GM21515 (cell line): Measurements from ENCODE around the gene BABAM2.
"Not testable (repeated sequence)": the region's sequence is repeated elsewhere in the genome, so short reads cannot be mapped to it uniquely, and the experiment has no call there.

Source experiments
- ATAC-seq: cut with Tn5 transposase; IDR thresholded peaks from one replicate; pipeline ENCODE4 v1.9.1; 2021; ENCODE audit not compliant: unreplicated experiment

Gene BABAM2

GRCh38 chr2:28101123-28101522 is 210.6 kb downstream of the BABAM2 start:
- no peak for ATAC-seq

GRCh38 chr2:28101892-28102291 is 211.4 kb downstream of the BABAM2 start:
- ATAC-seq = no peak

- ATAC-seq = no peak
These were observed 211.9 kb downstream of the BABAM2 start for GRCh38 chr2:28102455-28102874.

- ATAC-seq = no peak
These were observed 213.1 kb downstream of the BABAM2 start for GRCh38 chr2:28103611-28104010.

GRCh38 chr2:28108143-28108542 is 217.6 kb downstream of the BABAM2 start:
- no peak for ATAC-seq

GRCh38 chr2:28113771-28114170 is 223.2 kb downstream of the BABAM2 start:
- not testable (repeated sequence) for ATAC-seq

GRCh38 chr2:28117104-28117596 is 226.6 kb downstream of the BABAM2 start:
- ATAC-seq = no peak

- no peak for ATAC-seq
These were observed 229.1 kb downstream of the BABAM2 start for GRCh38 chr2:28119631-28120030.

- ATAC-seq = no peak
These were observed 237.9 kb downstream of the BABAM2 start for GRCh38 chr2:28128281-28128950.

- no peak for ATAC-seq
These were observed 239.6 kb downstream of the BABAM2 start for GRCh38 chr2:28129955-28130695.

- ATAC-seq = no peak
These were observed 243.2 kb downstream of the BABAM2 start for GRCh38 chr2:28133778-28134177.

- ATAC-seq = no peak
These were observed 243.8 kb downstream of the BABAM2 start for GRCh38 chr2:28134262-28134812.

GRCh38 chr2:28134857-28135256 is 244.3 kb downstream of the BABAM2 start:
- no peak for ATAC-seq

GRCh38 chr2:28135324-28135723 is 244.8 kb downstream of the BABAM2 start:
- ATAC-seq = no peak

- no peak for ATAC-seq
These were observed 245.3 kb downstream of the BABAM2 start for GRCh38 chr2:28135799-28136198.

GRCh38 chr2:28136556-28136955 is 246.0 kb downstream of the BABAM2 start:
- ATAC-seq = no peak

GRCh38 chr2:28137221-28137620 is 246.7 kb downstream of the BABAM2 start:
- no peak for ATAC-seq

GRCh38 chr2:28142386-28142785 is 251.9 kb downstream of the BABAM2 start:
- no peak for ATAC-seq

- no peak for ATAC-seq
These were observed 257.5 kb downstream of the BABAM2 start for GRCh38 chr2:28148000-28148399.

GRCh38 chr2:28148566-28148965 is 258.0 kb downstream of the BABAM2 start:
- no peak for ATAC-seq

- no peak for ATAC-seq
These were observed 259.8 kb downstream of the BABAM2 start for GRCh38 chr2:28150236-28150915.
